Urinary bladder (tissue), 4 donors: ENCODE measurements around the gene MRGPRG. TPM values are rescaled to one million over a fixed set of nuclear protein-coding genes. Genes with fewer than 3 reads are reported as not detected.

Experiments
- DNase-seq: peaks from one replicate; pipeline ENCODE4 v3.0.0-alpha.2; 2015; ENCODE audit errors: extremely low spot score
- H3K27ac ChIP-seq: one replicate; pipeline ENCODE4 v1.5.1; 2013; ENCODE audit warnings: low read depth, mild to moderate bottlenecking, moderate library complexity
- H3K36me3 ChIP-seq: one replicate; pipeline ENCODE4 v1.6.1; 2013; ENCODE audit warnings: mild to moderate bottlenecking, moderate library complexity; ENCODE audit not compliant: insufficient read depth
- H3K4me1 ChIP-seq: one replicate; pipeline ENCODE4 v1.6.1; 2013; ENCODE audit warnings: mild to moderate bottlenecking, moderate library complexity; ENCODE audit not compliant: insufficient read depth
- H3K4me3 ChIP-seq: one replicate; pipeline ENCODE4 v1.5.1; 2013; ENCODE audit warnings: low read depth, low read length
- WGBS: extraction: QIAGEN DNeasy Blood & Tissue Kit; methylation state at CpG from one replicate; pipeline ENCODE4 v1.1.7; 2013; 5-methylcytosine and 5-hydroxymethylcytosine counted together
- polyA plus RNA-seq: library from polyadenylated mRNA; stranded (reverse); fragments of 200-250 nt; gene quantifications from one replicate; pipeline ENCODE4 v1.2.3, GENCODE V29; 2013
- total RNA-seq: library from RNA; depleted of rRNA; stranded (reverse); fragments of >200 nt; gene quantifications from one replicate; pipeline ENCODE4 v1.2.3, GENCODE V29; 2014
- donor health status: healthy with polysubstance abuse.
- donor health status: healthy.

The MRGPRG gene
- total and polyA plus RNA-seq, 2 donors: not detected

GRCh38 chr11:3230636-3231549 is 12.3 kb upstream of the MRGPRG start:
- DNase-seq: no peak
- WGBS: 82% methylated on average over 12 of the region's 12 CpGs
- no peak overlapping the region for H3K4me3 ChIP-seq

DNA sequence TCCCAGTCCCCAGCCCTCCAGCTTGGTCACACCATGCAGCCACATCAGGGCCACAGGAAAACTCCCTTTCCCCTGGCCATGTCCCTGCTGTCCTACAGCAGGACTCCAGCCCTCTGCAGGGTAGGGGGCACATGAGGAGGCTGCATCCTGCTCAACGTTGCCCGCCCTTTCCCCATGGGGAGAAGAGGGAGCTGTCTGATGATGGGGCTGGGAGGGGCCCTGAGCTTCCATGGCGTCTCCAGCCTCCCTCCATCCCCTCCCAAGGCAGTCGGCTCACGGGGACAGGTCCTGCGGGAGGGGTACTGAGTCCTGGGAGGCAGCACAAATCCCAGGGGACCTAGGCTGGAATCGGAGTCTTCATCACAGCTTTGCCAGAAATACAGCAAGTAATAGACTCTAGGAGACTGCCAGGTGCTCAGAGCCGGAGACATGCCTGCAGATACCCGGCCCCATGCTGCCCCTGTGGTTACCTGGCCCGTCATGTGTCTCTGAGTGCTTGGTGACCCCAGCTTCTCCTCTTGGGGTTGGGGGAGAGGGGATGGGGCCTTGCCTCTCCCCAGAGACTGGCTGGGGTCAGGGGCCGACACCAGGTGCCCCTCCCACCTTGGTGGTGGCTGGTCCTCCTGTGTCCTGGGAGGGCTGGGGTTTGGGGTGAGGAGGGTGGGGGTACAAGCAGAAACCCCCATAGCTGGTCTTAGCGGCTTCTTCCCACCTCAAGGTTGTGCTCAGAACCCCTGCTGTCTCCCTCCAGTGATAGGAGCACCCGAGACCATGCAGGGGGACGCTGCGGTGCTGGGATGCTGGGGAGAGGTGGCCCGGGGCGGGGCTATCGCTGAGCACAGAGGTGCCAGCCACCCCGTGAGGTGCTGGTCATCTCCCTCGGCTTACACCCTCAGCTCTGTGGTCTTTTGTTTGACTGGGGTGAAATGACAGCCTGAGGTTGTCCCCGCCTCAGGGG is 11.3 kb upstream of the MRGPRG start:
- Histone ChIP-seq H3K36me3 (no peaks in the 10 kb centered on the region), H3K27ac (no peak overlapping the region), H3K4me1 (no peaks in the 10 kb centered on the region), H3K4me3 (no peak overlapping the region)
- WGBS: 85% methylated on average over 21 of the region's 21 CpGs
- no peak for DNase-seq

More at GRCh38 chr11:3230636-3231549, 12.3 kb upstream of the MRGPRG start:
- H3K36me3 ChIP-seq: no peaks in the 10 kb centered on the region
- no peak overlapping the region for H3K27ac ChIP-seq
- no peaks in the 10 kb centered on the region for H3K4me1 ChIP-seq

DNA sequence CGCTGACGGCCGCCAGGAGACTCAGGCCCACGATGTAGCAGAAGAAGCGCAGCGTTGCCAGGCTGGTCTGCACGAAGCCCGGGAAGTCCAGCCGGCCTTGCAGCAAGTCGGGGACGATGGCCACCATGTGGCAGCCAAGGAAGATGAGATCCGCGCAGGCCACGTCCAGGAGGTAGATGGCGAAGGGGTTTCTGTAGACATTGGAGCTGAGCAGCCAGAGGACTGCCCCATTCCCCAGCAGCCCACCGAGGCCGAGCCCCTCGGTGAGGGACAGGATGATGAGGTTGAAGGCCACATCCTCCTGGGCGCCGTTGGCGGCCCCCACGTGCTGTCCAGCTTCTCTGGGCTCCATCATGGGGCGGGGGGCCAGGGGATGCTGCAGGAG is 9.8 kb upstream of the MRGPRG start:
- Histone ChIP-seq H3K36me3 (no peaks in the 10 kb centered on the region), H3K4me1 (no peaks in the 10 kb centered on the region), H3K4me3 (no peak overlapping the region), H3K27ac (no peak overlapping the region)
- 87% methylated on average over 23 of the region's 23 CpGs for WGBS
- DNase-seq: no peak

- Histone ChIP-seq H3K4me3 (no peak overlapping the region), H3K4me1 (no peaks in the 10 kb centered on the region), H3K36me3 (no peaks in the 10 kb centered on the region), H3K27ac (no peak overlapping the region)
- WGBS: 89% methylated on average over 46 of the region's 46 CpGs
- DNase-seq: no peak
Observed at GRCh38 chr11:3227568-3228444, 9.2 kb upstream of the MRGPRG start.

DNA sequence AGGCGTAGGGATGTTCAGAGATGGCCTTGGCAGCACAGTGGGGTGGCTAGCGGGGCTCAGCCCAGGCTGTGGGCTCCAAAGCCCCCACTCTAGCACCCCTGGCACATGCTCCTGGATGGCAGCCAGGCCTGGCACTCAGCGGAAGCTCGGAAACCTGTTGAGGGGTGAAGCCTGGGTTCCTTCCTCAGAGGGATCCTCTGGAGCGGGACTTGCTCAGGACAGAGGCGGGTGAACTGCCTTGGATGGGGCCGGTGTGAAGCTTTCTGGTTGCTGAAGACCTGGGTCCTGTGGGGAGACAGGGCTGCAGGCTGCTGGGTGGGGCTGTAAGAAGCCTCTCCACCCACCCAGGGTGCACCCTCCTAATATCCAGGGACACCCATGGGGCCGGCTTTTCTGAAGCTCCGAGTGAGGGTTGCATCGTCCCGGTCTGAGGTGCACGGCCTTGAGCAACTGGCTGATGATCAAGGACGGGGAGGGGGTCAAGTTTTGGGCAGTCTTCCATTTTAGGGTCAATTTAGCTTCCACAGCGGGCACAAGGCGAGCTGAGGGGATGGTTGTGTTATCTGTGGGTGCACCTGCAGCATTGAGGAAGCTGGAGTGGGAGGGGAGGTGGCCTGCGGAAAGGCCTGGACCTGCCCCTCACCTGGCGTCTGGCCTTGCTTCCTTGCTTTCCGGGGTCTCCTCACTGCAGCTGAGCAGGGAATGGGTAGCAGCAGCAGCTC is 8.4 kb upstream of the MRGPRG start:
- WGBS: 92% methylated on average over 18 of the region's 18 CpGs
- no peaks in the 10 kb centered on the region for H3K36me3 ChIP-seq
- no peak overlapping the region for H3K4me3 ChIP-seq
- no peak for DNase-seq
- no peak overlapping the region for H3K27ac ChIP-seq
- H3K4me1 ChIP-seq: no peaks in the 10 kb centered on the region

- Histone ChIP-seq H3K4me3 (no peak overlapping the region), H3K4me1 (no peaks in the 10 kb centered on the region), H3K36me3 (no peaks in the 10 kb centered on the region), H3K27ac (no peak overlapping the region)
- 81% methylated on average over 21 of the region's 21 CpGs for WGBS
- DNase-seq: no peak
Observed at GRCh38 chr11:3225826-3226750, 7.5 kb upstream of the MRGPRG start.

DNA sequence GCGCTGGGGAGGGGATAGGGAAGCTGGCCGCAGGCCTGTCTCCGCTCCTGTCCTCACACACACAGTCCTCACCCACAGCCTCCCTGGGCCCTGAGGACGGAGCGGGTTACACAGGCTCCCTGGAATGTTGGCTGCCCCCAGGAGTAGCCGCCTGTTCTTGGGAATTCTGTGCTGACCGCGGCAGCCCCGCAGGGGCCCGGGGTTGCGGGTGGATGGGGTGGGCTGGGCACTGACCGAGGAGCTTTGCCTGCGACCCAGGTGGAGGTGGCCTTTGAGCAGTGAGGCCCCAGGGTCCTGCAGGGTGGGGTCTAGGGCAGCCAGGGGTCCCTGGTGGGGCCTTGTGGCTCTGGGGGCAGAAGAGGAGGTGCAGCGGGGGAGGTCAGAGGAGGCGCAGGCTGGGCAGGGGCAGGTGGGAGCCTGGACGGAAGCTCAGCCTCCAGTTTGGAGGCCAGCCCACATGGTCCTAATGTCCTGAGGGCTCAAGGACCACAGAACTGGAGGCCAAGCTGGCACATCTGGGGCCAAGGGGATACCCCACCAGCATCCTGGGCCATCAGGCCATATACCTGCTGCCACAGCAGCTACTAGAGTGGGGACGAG is 6.6 kb upstream of the MRGPRG start:
- no peak overlapping the region for H3K27ac ChIP-seq
- no peak overlapping the region for H3K4me3 ChIP-seq
- 80% methylated on average over 17 of the region's 17 CpGs for WGBS
- H3K4me1 ChIP-seq: peaks cover 2% of the 10 kb centered on the region
- H3K36me3 ChIP-seq: no peaks in the 10 kb centered on the region
- no peak for DNase-seq

- 75% methylated on average over 21 of the region's 21 CpGs for WGBS
- H3K36me3 ChIP-seq: no peaks in the 10 kb centered on the region
- H3K4me3 ChIP-seq: no peak overlapping the region
- H3K27ac ChIP-seq: no peak overlapping the region
- H3K4me1 ChIP-seq: peaks cover 2% of the 10 kb centered on the region
- DNase-seq: no peak
Observed at GRCh38 chr11:3224401-3225057, 5.9 kb upstream of the MRGPRG start.

DNA sequence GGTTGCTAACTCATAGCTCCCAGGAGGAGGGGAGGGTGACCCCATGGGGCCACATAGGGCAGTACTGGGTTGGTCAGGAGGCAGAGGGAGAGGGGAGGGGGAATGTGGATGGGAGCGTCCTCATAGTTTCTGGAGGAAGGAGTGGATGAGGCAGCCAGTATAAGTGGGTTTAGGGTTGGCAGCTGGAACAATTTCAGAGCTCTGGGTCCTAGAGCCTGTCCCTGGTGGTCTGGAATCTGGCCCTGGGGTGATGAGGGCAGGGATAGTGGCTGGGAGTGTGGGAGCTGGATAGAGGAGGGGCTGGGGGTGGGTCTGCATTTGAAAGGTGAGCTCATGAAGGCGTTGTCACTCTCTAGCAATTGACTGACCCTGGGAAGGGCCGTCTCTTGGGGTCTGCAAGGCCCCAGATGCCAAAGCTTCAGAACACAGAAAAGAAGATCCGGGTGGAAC is 5.3 kb upstream of the MRGPRG start:
- DNase-seq: no peak
- Histone ChIP-seq H3K36me3 (no peaks in the 10 kb centered on the region), H3K4me1 (peaks cover 2% of the 10 kb centered on the region), H3K4me3 (no peak overlapping the region), H3K27ac (no peak overlapping the region)
- WGBS: 62% methylated on average over 4 of the region's 4 CpGs

GRCh38 chr11:3222941-3223915 is 4.6 kb upstream of the MRGPRG start:
- no peak for DNase-seq
- Histone ChIP-seq H3K27ac (no peak overlapping the region), H3K36me3 (no peaks in the 10 kb centered on the region), H3K4me1 (peaks cover 2% of the 10 kb centered on the region), H3K4me3 (no peak overlapping the region)
- 84% methylated on average over 36 of the region's 36 CpGs for WGBS
